ENCODE measurements around the gene CDC42BPA. TPM values are rescaled to one million over a fixed set of nuclear protein-coding genes. Genes with fewer than 3 reads are reported as not detected.

The CDC42BPA gene
- total and polyA plus RNA-seq, 8 donors: 6.2 to 198 (median 64.5) TPM

DNA sequence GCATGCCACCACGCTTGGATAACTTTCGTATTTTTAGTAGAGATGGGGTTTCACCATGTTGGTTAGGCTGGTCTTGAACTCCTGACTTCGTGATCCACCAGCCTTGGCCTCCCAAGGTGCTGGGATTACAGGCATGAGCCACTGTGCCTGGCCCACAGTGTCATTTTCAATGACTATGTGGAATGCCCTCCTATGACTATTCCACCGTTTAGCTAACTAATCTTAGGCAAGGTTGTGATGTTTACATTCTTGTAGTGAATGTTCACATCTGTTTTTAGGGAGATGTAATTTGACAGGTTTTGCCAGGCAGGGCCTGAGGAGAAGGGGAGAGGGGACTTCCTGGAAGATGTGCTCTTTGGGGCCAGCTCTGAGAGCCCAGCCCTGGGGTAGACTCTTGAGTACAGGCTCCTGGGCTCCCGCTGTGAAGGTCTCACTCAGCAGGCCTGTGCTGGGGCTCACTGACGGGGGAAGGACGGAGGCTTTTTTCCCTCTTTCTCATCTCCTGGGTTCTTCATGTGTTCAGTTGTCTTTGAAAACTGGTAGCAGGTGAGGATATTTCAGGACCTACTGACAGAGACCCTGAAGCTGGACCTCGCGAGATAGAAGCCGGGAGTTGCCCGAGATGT is 365.0 kb downstream of the CDC42BPA start:
- 86 to 88% (median 88%) methylated on average over 11 of the region's 11 CpGs for WGBS, 5 donors
- H3K27me3 ChIP-seq: no peaks in the 10 kb centered on the region
- intact Hi-C loops (cut with DNase I; ENCODE audit: low total_unique reads): no loop called here
- DNase-seq: no peak
- no peak overlapping the region for H3K27ac ChIP-seq
- no peaks in the 10 kb centered on the region for H3K9me3 ChIP-seq
- no peak overlapping the region for H3K4me3 ChIP-seq
- H3K36me3 ChIP-seq: peaks cover 4 to 7% (median 5%) of the 10 kb centered on the region in 4 donors
- TF ChIP-seq EP300 (IDR thresholded peaks at IDR 0.05) (no peak), POLR2AphosphoS5 (IDR thresholded peaks at IDR 0.05) (peak in 1 of 3 donors; percentile 46)
- peaks cover 0 to 52% (median 42%) of the 10 kb centered on the region in 4 donors for H3K4me1 ChIP-seq

DNA sequence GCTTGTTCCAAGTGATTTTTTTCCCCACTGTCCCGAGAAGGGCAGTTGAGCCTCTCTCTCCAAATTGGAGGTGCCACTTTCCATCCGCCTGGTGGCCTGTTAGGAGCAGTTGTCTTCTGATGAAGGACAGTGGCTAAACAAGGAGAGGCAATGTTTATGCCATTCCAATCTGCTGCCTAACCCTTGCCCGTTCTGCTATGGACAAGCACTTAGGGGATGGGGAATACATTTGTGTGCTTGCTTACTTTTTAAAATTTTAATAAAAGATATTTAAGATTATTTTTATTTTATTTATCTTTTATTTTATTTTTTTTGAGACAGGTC is 366.2 kb downstream of the CDC42BPA start:
- peak overlapping the region in 1 of 5 donors; percentile 21 for H3K27ac ChIP-seq
- H3K27me3 ChIP-seq: no peaks in the 10 kb centered on the region
- intact Hi-C loops (cut with DNase I; ENCODE audit: low total_unique reads): no loop called here
- H3K4me1 ChIP-seq: peaks cover 0 to 47% (median 42%) of the 10 kb centered on the region in 4 donors
- H3K36me3 ChIP-seq: peaks cover 4 to 7% (median 5%) of the 10 kb centered on the region in 4 donors
- H3K9me3 ChIP-seq: no peaks in the 10 kb centered on the region
- 81 to 89% (median 88%) methylated on average over 3 of the region's 3 CpGs for WGBS, 5 donors
- TF ChIP-seq POLR2AphosphoS5 (IDR thresholded peaks at IDR 0.05): no peak
- TF ChIP-seq EP300 (IDR thresholded peaks at IDR 0.05): no peak
- TF ChIP-seq, protein P1, sequence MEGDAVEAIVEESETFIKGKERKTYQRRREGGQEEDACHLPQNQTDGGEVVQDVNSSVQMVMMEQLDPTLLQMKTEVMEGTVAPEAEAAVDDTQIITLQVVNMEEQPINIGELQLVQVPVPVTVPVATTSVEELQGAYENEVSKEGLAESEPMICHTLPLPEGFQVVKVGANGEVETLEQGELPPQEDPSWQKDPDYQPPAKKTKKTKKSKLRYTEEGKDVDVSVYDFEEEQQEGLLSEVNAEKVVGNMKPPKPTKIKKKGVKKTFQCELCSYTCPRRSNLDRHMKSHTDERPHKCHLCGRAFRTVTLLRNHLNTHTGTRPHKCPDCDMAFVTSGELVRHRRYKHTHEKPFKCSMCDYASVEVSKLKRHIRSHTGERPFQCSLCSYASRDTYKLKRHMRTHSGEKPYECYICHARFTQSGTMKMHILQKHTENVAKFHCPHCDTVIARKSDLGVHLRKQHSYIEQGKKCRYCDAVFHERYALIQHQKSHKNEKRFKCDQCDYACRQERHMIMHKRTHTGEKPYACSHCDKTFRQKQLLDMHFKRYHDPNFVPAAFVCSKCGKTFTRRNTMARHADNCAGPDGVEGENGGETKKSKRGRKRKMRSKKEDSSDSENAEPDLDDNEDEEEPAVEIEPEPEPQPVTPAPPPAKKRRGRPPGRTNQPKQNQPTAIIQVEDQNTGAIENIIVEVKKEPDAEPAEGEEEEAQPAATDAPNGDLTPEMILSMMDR (IDR thresholded peaks at IDR 0.05): no peak
- no peak for TF ChIP-seq POLR2A (IDR thresholded peaks at IDR 0.05)
- no peak overlapping the region for H3K4me3 ChIP-seq
- no peak for DNase-seq

DNA sequence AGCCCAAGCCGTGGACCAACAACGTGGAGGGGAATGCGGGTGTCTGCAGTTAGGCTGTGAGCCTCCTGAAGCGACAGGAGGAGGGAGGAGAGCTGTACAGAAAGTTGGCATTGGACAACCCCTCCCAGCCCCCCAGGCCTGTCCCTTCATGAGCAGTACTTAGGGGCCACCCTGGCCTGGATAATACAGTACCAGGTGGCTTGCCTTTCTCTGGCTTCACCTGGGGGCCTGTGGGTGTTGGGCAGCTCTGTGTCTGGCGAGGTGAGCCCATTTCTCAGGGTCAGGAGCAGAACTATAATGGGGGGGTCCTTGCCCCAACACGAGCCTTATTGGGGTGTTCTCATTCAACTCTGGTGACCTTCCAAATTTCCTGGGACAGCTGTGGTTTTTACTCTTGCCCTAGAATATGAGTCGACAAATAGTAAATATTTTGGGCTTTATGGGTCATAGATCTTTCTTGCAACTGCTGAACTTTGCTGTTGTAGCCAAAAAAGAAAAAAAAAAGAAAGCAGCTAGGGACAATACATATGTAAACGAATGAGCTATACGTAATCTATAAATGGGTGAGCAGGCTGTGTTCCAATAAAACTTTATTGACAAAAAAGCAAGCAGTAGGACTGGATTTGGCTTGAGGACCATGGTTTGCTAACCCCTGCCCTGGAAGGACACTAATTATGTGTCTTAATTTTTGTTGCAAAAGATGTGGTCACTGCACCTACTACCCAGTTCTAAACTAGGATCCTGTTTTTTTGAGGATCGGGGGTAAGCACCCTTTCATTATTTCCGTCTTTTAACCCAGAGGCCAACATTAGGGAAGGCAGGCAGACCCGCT is 366.8 kb downstream of the CDC42BPA start:
- no peak overlapping the region for H3K4me3 ChIP-seq
- H3K27ac ChIP-seq: peak overlapping the region in 1 of 5 donors; percentile 35
- H3K36me3 ChIP-seq: peaks cover 4 to 7% (median 5%) of the 10 kb centered on the region in 4 donors
- TF ChIP-seq EP300 (IDR thresholded peaks at IDR 0.05): no peak
- TF ChIP-seq POLR2AphosphoS5 (IDR thresholded peaks at IDR 0.05): no peak
- no peak for DNase-seq
- peaks cover 6 to 52% (median 47%) of the 10 kb centered on the region in 4 donors for H3K4me1 ChIP-seq
- intact Hi-C loops (cut with DNase I; ENCODE audit: low total_unique reads): no loop called here
- WGBS, 5 donors: 79 to 83% (median 79%) methylated on average over 11 to 12 of the region's 12 CpGs
- H3K9me3 ChIP-seq: no peaks in the 10 kb centered on the region
- no peaks in the 10 kb centered on the region for H3K27me3 ChIP-seq

DNA sequence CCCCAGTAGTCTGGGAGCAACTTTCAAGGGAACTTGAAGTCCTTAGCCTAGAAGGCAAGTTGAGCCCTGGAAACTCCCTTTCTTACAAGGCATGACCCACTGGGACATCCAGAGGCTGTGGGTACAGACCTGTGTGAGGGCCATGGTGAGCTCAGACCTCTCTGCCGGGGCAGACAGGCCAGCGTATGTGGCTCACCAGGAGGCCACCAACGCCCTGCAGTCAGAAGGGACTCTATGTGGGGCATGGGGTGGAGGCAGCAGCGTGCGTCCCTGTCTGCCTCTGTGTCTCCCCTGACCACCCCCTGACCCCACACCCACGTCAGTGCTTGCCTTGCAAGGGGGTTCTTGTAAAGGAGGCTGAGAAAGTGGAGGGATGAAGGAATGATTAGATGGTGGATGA is 367.4 kb downstream of the CDC42BPA start:
- H3K27me3 ChIP-seq: no peaks in the 10 kb centered on the region
- 63 to 76% (median 74%) methylated on average over 6 of the region's 6 CpGs for WGBS, 5 donors
- peak overlapping the region in 1 of 5 donors; percentile 35 for H3K27ac ChIP-seq
- H3K4me3 ChIP-seq: no peak overlapping the region
- TF ChIP-seq, protein P1 (IDR thresholded peaks at IDR 0.05): no peak
- TF ChIP-seq POLR2AphosphoS5 (IDR thresholded peaks at IDR 0.05): no peak
- TF ChIP-seq EP300 (IDR thresholded peaks at IDR 0.05): no peak
- TF ChIP-seq POLR2A (IDR thresholded peaks at IDR 0.05): no peak
- H3K4me1 ChIP-seq: peaks cover 12 to 59% (median 54%) of the 10 kb centered on the region in 4 donors
- peaks cover 4 to 7% (median 5%) of the 10 kb centered on the region in 4 donors for H3K36me3 ChIP-seq
- no peaks in the 10 kb centered on the region for H3K9me3 ChIP-seq
- DNase-seq: no peak
- intact Hi-C loops (cut with DNase I; ENCODE audit: low total_unique reads): no loop called here

DNA sequence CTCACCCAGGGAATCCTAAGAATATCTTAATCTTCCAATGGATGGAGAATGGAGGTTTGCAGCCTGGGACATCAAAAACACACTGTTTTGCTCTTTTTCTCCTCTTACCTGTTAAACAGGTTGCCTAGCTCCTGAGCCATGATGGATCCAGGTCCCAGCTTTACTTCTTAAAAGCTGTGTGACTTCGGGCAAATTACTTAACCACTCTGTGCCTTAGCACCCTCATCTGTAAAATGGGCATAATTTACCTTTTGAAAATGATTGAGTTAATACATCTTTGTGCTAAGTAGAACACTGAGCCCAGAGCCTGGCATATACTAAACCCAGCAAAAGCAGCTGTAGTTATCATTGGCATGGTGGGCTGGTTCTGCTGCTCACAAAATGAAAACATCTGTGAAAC is 368.0 kb downstream of the CDC42BPA start:
- Histone ChIP-seq H3K27me3 (no peaks in the 10 kb centered on the region), H3K4me3 (no peak overlapping the region), H3K4me1 (peaks cover 17 to 64% (median 58%) of the 10 kb centered on the region in 4 donors), H3K36me3 (peaks cover 4 to 7% (median 5%) of the 10 kb centered on the region in 4 donors), H3K27ac (no peak overlapping the region), H3K9me3 (no peaks in the 10 kb centered on the region)
- DNase-seq: no peak
- WGBS, 5 donors: 89 to 97% (median 91%) methylated on average over 1 of the region's 1 CpG
- intact Hi-C loops (cut with DNase I; ENCODE audit: low total_unique reads): no loop called here
- TF ChIP-seq POLR2A (IDR thresholded peaks at IDR 0.05) (no peak), EP300 (IDR thresholded peaks at IDR 0.05) (no peak)

Measured in stomach (tissue), 9 donors.